Psoas muscle (tissue), 8 donors: ENCODE results near the gene CDC37L1. TPM values are rescaled to one million over a fixed set of nuclear protein-coding genes. Genes with fewer than 3 reads are reported as not detected.

Source experiments
- ATAC-seq, 4 donors: fragments of 200-7000 bp; cut with Tn5 transposase; one replicate each; pipeline ENCODE4 v1.9.1; 2020; ENCODE audit warnings: moderate library complexity in 3 of 4, mild to moderate bottlenecking in 2 of 4
- DNase-seq, 2 donors: peaks; one replicate each; pipeline ENCODE4 v3.0.0-alpha.2; 2020
- H3K27ac ChIP-seq: fragments of 200-600 bp; one replicate; pipeline ENCODE4 v1.8.0; 2022
- H3K27me3 ChIP-seq, 3 donors: fragments of 200-600 bp in 1 of 3; one replicate each; pipeline versions ENCODE4 v1.6.1 to v1.8.0; 2013 to 2022; ENCODE audit warnings: low read length in 2 of 3, mild to moderate bottlenecking in 2 of 3, moderate library complexity in 1 of 3; ENCODE audit not compliant: insufficient read depth in 3 of 3
- H3K36me3 ChIP-seq, 2 donors: fragments of 200-600 bp in 1 of 2; one replicate each; pipeline versions ENCODE4 v1.6.1 to v1.8.0; 2013 to 2022; ENCODE audit warnings: low read depth in 1 of 2, mild to moderate bottlenecking in 1 of 2, moderate library complexity in 1 of 2; ENCODE audit not compliant: insufficient read depth in 1 of 2
- H3K4me1 ChIP-seq: fragments of 200-600 bp; one replicate; pipeline ENCODE4 v1.8.0; 2022
- H3K4me3 ChIP-seq: fragments of 200-600 bp; one replicate; pipeline ENCODE4 v1.8.0; 2022; ENCODE audit warnings: mild to moderate bottlenecking
- H3K9me3 ChIP-seq: fragments of 200-600 bp; one replicate; pipeline ENCODE4 v1.8.0; 2022
- WGBS, 3 donors: extraction: QIAGEN DNeasy Blood & Tissue Kit; methylation state at CpG; one replicate each; pipeline versions ENCODE4 v1.1.6 to v1.1.7; 2013; 5-methylcytosine and 5-hydroxymethylcytosine counted together
- intact Hi-C, 2 donors: fragments of 100-400 bp; cut with DNase I; formaldehyde crosslinking; loops; one replicate each; pipeline versions ENCODE4 v1.11.0 to v1.14.2; 2022
- polyA plus RNA-seq, 3 donors: library from polyadenylated mRNA; stranded (reverse); fragments of 200-250 nt; gene quantifications; one replicate each; pipeline ENCODE4 v1.2.3, GENCODE V29; 2013
- total RNA-seq, 4 donors: library from RNA; stranded (reverse); fragmentation: NEBNext Ultra II Directional in 2 of 4; extraction: Animal tissue kit (Norgen Biotek cat#: 25700) in 2 of 4; gene quantifications; one replicate each; pipeline versions ENCODE4 v1.2.1 to v1.2.4, GENCODE V29; 2021 to 2023
- TF ChIP-seq, protein P1 (sequence below): fragments of 200-600 bp; IDR thresholded peaks from one replicate; pipeline ENCODE4 v1.8.0; 2022; ENCODE audit warnings: antibody characterized with exemption
- donor health status: healthy with polysubstance abuse.
- donor health status: DM: no; HTN: no; CAD: no; lungs with moderate emphysema.
- donor health status: Bipolar disorder and iron deficiency.
- donor health status: healthy.
- donor health status: DM: yes; HTN: yes; CAD: no.
- donor health status: DM: no; HTN: no; CAD: no.
- donor health status: DM: no; HTN: no; CAD: no.
- donor health status: DM: yes; HTN: yes; CAD: no.

The CDC37L1 gene
- total and polyA plus RNA-seq, 7 donors, result 46.7 to 184 (median 87.8) TPM

DNA sequence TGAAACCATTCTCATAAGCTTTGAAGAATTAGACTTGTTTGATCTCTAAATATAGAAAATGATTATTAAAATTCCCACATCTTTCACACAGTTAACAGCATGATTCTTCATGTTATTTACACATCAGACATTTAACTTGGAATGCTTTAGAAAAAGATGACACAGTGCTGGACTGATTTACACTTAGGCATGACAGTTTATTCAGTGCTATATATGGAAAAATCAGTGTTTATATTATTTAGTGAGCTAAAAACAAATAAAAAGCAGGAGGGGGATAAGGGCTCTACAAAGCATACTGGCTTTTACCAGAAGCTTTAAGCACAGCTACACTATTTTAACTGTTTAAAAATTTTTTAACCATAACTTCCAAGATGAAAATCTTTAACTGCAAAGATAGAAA, 30.0 kb downstream of the CDC37L1 start:
- H3K27me3 ChIP-seq, result no peaks in the 10 kb centered on the region
- peaks cover 0 to 88% of the 10 kb centered on the region in 2 donors for H3K36me3 ChIP-seq

DNA sequence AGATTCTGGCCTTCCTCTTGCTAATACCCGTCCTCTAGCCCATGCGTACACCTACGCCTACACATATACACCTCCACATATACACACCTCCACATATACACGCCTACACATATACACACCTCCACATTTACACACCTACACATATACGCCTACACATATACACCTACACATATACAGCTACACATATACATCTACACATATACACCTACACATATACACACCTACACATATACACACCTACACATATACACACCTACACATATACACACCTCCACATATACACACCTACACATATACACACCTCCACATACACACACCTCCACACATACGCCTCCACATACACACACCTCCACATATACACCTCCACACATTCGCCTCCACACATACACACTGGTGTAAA, 34.5 kb downstream of the CDC37L1 start:
- Histone ChIP-seq H3K4me3 (no peak overlapping the region), H3K27ac (no peak overlapping the region), H3K9me3 (no peaks in the 10 kb centered on the region), H3K36me3 (peaks cover 9 to 82% of the 10 kb centered on the region in 2 donors), H3K27me3 (no peaks in the 10 kb centered on the region), H3K4me1 (peaks cover 12% of the 10 kb centered on the region)
- TF ChIP-seq, protein P1, sequence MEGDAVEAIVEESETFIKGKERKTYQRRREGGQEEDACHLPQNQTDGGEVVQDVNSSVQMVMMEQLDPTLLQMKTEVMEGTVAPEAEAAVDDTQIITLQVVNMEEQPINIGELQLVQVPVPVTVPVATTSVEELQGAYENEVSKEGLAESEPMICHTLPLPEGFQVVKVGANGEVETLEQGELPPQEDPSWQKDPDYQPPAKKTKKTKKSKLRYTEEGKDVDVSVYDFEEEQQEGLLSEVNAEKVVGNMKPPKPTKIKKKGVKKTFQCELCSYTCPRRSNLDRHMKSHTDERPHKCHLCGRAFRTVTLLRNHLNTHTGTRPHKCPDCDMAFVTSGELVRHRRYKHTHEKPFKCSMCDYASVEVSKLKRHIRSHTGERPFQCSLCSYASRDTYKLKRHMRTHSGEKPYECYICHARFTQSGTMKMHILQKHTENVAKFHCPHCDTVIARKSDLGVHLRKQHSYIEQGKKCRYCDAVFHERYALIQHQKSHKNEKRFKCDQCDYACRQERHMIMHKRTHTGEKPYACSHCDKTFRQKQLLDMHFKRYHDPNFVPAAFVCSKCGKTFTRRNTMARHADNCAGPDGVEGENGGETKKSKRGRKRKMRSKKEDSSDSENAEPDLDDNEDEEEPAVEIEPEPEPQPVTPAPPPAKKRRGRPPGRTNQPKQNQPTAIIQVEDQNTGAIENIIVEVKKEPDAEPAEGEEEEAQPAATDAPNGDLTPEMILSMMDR, result no peak
- intact Hi-C loops, result no loop called here
- DNase-seq, result no peak
- 59 to 78% (median 77%) methylated on average over 7 of the region's 7 CpGs for WGBS, 3 donors
- peak in 3 of 4 donors; percentile 25 to 32 (median 32) for ATAC-seq

More for the DNA sequence above, 30.0 kb downstream of the CDC37L1 start:
- Histone ChIP-seq H3K4me1 (peaks cover 5% of the 10 kb centered on the region), H3K9me3 (no peaks in the 10 kb centered on the region), H3K27ac (no peak overlapping the region), H3K4me3 (no peak overlapping the region)
- ATAC-seq, result no peak
- intact Hi-C loops, result no loop called here
- TF ChIP-seq, protein P1, result no peak
- no peak for DNase-seq

DNA sequence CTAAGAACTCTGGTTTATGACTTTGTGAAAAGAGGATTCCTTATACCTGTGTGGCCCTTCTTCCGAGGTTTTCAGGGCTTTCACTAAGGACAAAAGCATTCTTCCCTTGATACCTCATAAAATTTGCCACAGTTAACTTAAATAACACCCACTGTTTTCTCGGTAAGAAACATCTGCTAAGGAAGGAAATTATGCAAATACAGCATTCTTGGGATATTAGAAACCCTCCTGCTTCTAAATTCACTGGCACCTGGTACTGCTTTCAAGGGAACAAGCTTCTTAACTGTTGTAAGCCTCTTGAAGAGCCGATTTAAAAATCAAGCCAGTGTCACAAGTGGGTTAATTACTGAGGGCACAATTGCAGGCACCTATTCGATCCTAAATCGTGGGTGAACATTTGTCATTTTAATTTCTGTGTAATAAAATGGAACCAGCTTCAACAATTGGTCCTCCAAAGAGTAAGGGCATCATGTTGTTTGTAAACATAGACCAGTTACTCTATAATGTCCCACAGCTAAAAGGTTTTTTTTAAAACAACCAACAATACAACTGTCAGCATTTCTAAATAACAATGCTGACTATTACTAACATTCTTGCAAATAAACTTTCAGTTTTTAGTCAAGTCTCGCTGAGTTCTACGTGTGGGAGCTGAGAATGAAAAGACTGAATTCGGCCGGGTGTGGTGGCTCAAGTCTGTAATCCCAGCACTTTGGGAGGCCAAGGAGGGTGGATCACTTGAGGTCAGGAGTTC, 35.1 kb downstream of the CDC37L1 start:
- intact Hi-C loops, result no loop called here
- Histone ChIP-seq H3K27ac (no peak overlapping the region), H3K4me3 (no peak overlapping the region), H3K27me3 (no peaks in the 10 kb centered on the region), H3K36me3 (peaks cover 10 to 82% of the 10 kb centered on the region in 2 donors), H3K9me3 (no peaks in the 10 kb centered on the region), H3K4me1 (peaks cover 12% of the 10 kb centered on the region)
- ATAC-seq (no peak), DNase-seq (no peak)
- whole genome bisulfite sequencing, 3 donors, result 75 to 78% (median 77%) methylated on average over 9 of the region's 9 CpGs
- TF ChIP-seq, protein P1, result no peak

- peaks cover 10 to 80% of the 10 kb centered on the region in 2 donors for H3K36me3 ChIP-seq
- intact Hi-C loops, result no loop called here
- WGBS, 3 donors, result 81 to 96% (median 90%) methylated on average over 1 of the region's 1 CpG
- no peaks in the 10 kb centered on the region for H3K27me3 ChIP-seq
- no peaks in the 10 kb centered on the region for H3K9me3 ChIP-seq
- TF ChIP-seq, protein P1, result no peak
- peaks cover 12% of the 10 kb centered on the region for H3K4me1 ChIP-seq
- no peak overlapping the region for H3K4me3 ChIP-seq
- no peak for ATAC-seq
- H3K27ac ChIP-seq, result no peak overlapping the region
- DNase-seq, result no peak
Observed at GRCh38 chr9:4716163-4716562, 36.8 kb downstream of the CDC37L1 start.
